ENCODE results near the gene CEP41. TPM values are rescaled to one million over a fixed set of nuclear protein-coding genes. Genes with fewer than 3 reads are reported as not detected.
"Not testable (repeated sequence)": the region's sequence is repeated elsewhere in the genome, so short reads cannot be mapped to it uniquely, and the experiment has no call there.

Gene CEP41
- total and polyA plus RNA-seq, 12 donors, result 2.2 to 6.3 (median 4.7) TPM

GRCh38 chr7:130379921-130380860 lies 60.6 kb downstream of the CEP41 start, which contains the start of gene CPA1:
CPA1 (plus strand) TSS chr7:130380494; CDS start chr7:130380521, 27 bp downstream.
- no peak within 1 kb of the TSS for H3K4me3 ChIP-seq
- no peaks in the 10 kb centered on the region for H3K27me3 ChIP-seq
- no peak for TF ChIP-seq CTCF (IDR thresholded peaks at IDR 0.05)
- H3K27ac ChIP-seq, result no peak within 1 kb of the TSS
- peak in 6 of 8 donors; percentile 14 to 45 (median 22) for ATAC-seq
- peaks cover 0 to 15% (median 0%) of the 10 kb centered on the region in 11 donors for H3K9me3 ChIP-seq
- intact Hi-C loops (cut with DNase I), result no loop called here
- WGBS, 2 donors, result 42 to 44% methylated on average over 20 of the region's 20 CpGs
- no peaks in the 10 kb centered on the region for H3K36me3 ChIP-seq
- no peak for DNase-seq
- peaks cover 0 to 12% (median 0%) of the 10 kb centered on the region in 9 donors for H3K4me1 ChIP-seq

GRCh38 chr7:130379532-130379920 lies 61.3 kb downstream of the CEP41 start:
- Histone ChIP-seq H3K36me3 (no peaks in the 10 kb centered on the region), H3K27me3 (no peaks in the 10 kb centered on the region), H3K4me3 (no peak overlapping the region), H3K27ac (no peak overlapping the region), H3K4me1 (peaks cover 0 to 13% (median 0%) of the 10 kb centered on the region in 9 donors), H3K9me3 (peaks cover 0 to 15% (median 0%) of the 10 kb centered on the region in 11 donors)
- no peak for DNase-seq
- TF ChIP-seq CTCF (IDR thresholded peaks at IDR 0.05), result no peak
- ATAC-seq, result peak in 4 of 8 donors; percentile 5 to 18 (median 12)
- WGBS, 2 donors, result 62 to 65% methylated on average over 10 of the region's 10 CpGs
- intact Hi-C loops (cut with DNase I), result no loop called here

DNA sequence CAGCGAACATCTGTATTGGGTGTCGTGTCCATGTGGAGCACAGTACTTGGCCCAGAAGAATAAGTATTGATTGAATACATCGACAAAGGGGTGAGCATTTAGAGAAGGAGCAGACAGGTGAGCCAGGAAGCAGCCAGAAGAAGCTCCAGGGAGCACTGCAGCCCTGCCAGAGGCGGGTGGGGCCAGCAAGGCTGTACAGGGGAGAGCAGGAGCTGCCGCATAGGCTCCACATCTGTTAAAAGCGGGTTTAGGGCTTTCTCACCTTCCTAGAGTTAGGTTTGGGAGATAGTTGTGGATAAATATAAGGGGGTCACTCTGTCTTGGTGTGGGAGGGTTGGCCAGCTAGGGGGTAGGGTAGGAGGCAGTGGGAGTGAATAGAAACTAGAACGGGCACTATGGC lies 61.8 kb downstream of the CEP41 start:
- no peaks in the 10 kb centered on the region for H3K36me3 ChIP-seq
- H3K27me3 ChIP-seq, result no peaks in the 10 kb centered on the region
- peaks cover 0 to 15% (median 0%) of the 10 kb centered on the region in 11 donors for H3K9me3 ChIP-seq
- no peak for TF ChIP-seq CTCF (IDR thresholded peaks at IDR 0.05)
- WGBS, 2 donors, result 85 to 89% methylated on average over 7 of the region's 7 CpGs
- ATAC-seq (no peak), DNase-seq (no peak)
- no peak overlapping the region for H3K4me3 ChIP-seq
- no peak overlapping the region for H3K27ac ChIP-seq
- H3K4me1 ChIP-seq, result peaks cover 0 to 18% (median 4%) of the 10 kb centered on the region in 9 donors
- intact Hi-C loops (cut with DNase I), result no loop called here

DNA sequence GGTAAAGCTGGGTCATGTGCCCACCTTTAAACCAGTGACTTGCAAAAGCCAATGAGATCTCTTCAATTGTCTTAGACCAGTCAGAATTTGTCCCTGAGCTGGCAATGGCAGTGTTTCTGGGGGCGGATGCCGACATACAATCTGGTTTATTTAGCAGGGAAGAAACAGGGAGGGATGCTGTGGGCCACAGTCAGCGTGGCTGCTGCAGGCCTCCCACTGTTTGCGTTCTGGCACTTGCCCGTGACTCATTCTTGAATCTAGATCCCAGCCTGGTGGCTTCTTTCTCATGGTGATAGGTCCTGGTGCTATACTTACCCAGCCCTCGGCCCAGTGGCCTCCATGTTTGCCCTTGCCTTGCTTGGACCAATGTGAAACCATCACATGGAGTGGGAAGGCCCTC lies 63.6 kb downstream of the CEP41 start:
- H3K27me3 ChIP-seq, result no peaks in the 10 kb centered on the region
- ATAC-seq (no peak), DNase-seq (no peak)
- H3K27ac ChIP-seq, result no peak overlapping the region
- H3K4me3 ChIP-seq, result no peak overlapping the region
- peaks cover 0 to 15% (median 0%) of the 10 kb centered on the region in 11 donors for H3K9me3 ChIP-seq
- peaks cover 0 to 35% (median 15%) of the 10 kb centered on the region in 9 donors for H3K4me1 ChIP-seq
- TF ChIP-seq CTCF (IDR thresholded peaks at IDR 0.05), result no peak
- 86 to 94% methylated on average over 6 of the region's 6 CpGs for WGBS, 2 donors
- H3K36me3 ChIP-seq, result no peaks in the 10 kb centered on the region
- intact Hi-C loops (cut with DNase I), result no loop called here

GRCh38 chr7:130376461-130376860 lies 64.4 kb downstream of the CEP41 start:
- ATAC-seq; H3K27me3 ChIP-seq; H3K36me3 ChIP-seq; H3K4me3 ChIP-seq; intact Hi-C loops (cut with DNase I); H3K27ac ChIP-seq; DNase-seq: not testable (repeated sequence)
- Histone ChIP-seq H3K9me3 (peaks cover 0 to 15% (median 0%) of the 10 kb centered on the region in 11 donors), H3K4me1 (peaks cover 0 to 36% (median 15%) of the 10 kb centered on the region in 9 donors)
- 88 to 93% methylated on average over 1 of the region's 1 CpG for WGBS, 2 donors

All from heart right ventricle (tissue), 16 donors.